GM18951 (cell line): ENCODE results near the gene PRKAR1B.

Experiments used
- POLR2A ChIP-seq: IDR thresholded peaks from 4 replicates; pipeline ENCODE4 v1.6.1; 2011; ENCODE audit warnings: mild to moderate bottlenecking; ENCODE audit not compliant: insufficient read length, insufficient read depth; ENCODE audit errors: extremely low read depth
- in situ Hi-C: fragments of 300-500 bp; cut with MboI; formaldehyde crosslinking; loops from one replicate; pipeline ENCODE4 v1.12.0; 2022; ENCODE audit warnings: low sequenced_read_pairs, mixed read lengths, inconsistent platforms; ENCODE audit not compliant: unreplicated experiment

Gene PRKAR1B

DNA sequence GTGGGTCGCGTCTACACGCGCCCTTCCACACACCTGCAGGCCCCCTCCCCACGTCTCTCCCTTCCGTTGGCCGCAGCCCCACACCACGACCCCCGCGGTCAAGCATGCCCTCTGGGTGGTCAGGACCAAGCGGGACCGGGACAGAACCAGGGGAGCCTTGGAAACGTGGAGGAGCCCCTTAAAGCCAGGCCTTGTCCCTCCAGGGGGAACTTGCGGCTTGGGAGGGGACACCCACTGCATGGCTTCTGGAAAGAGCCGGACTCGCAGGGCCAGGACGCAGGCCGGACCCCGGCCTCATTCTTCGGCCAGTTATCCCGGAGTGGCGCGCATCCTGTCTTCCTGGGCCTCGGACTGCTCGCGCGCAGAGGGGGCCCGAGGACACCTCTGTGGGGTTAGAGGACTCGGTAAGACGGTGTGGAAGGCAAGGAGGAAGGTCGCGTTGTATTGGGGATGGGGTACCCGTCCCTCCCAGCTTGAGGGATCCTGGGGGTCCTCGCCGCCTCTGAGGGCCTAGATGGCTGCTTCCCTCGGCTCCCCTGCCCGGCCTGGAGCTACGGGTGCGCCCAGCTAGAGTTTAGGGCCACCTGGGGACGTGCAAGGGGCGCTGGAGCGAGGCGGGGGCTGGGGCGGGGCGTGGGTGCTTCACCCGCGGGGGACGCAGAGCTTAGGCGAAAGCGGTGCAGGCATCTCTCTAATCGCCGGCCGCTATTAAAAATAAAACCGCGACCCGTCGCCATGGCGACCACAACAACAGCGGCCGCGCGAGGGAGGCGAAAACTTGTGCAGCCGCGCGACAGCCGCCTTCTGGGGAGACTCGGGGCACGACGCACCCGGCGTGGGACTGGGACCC lies 205.6 kb downstream of the PRKAR1B start:
- in situ Hi-C loops: no loop called here
- TF ChIP-seq POLR2A: no peak

DNA sequence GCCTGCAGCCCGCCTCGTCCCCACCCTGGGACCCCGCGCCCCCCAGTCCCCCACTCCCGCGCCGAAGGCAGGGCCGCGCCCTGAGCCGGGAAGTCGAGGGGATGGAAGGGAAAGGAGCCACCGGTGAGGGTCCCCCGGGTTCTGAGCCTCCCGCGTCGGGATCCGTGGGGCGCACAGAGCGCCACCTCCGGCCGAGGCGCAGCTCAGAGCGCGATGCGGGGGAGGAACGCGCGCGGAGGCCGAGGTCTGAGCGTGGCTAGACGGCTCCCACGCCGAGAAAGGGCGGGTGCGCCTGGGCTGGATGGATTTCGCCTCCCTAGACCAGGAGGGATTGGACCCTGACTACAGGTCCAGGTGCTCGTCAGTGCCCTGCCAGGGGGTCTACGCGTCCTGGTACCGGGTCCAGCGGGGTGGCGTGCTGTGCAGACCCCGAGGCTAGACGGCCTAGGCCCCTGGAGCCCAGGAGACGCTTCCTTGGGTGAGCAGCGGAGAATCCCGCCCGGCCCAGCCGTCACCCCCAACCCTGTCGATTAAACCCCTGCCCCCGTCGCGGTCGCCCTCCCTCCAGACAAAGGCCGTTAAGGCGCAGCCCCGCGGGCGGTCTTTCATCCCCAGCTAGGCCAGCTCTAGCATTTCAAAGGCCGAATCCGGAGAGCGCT lies 206.4 kb downstream of the PRKAR1B start:
- in situ Hi-C loops: no loop called here
- no peak for TF ChIP-seq POLR2A

GRCh38 chr7:519484-520390 lies 207.3 kb downstream of the PRKAR1B start, which contains the start of gene PDGFA:
Gene PDGFA, minus strand, starts transcription at chr7:519846. Its CDS starts 845 bp downstream, at chr7:519001.
- TF ChIP-seq POLR2A: peak; percentile 17
- in situ Hi-C loops: no loop called here

- peak; percentile 15 for TF ChIP-seq POLR2A
- in situ Hi-C loops: no loop called here
Observed at GRCh38 chr7:518630-519483, 208.2 kb downstream of the PRKAR1B start.

- in situ Hi-C loops: no loop called here
- TF ChIP-seq POLR2A: no peak
Observed at GRCh38 chr7:517774-518629, 209.1 kb downstream of the PRKAR1B start.

GRCh38 chr7:516606-517456 lies 210.2 kb downstream of the PRKAR1B start:
- no peak for TF ChIP-seq POLR2A

GRCh38 chr7:516216-516605 lies 210.9 kb downstream of the PRKAR1B start:
- TF ChIP-seq POLR2A: no peak
- in situ Hi-C loops: no loop called here

More at GRCh38 chr7:516606-517456, 210.2 kb downstream of the PRKAR1B start:
- in situ Hi-C loops: no loop called here

GRCh38 chr7:515628-516027 lies 211.5 kb downstream of the PRKAR1B start:
- no peak for TF ChIP-seq POLR2A
- in situ Hi-C loops: no loop called here

DNA sequence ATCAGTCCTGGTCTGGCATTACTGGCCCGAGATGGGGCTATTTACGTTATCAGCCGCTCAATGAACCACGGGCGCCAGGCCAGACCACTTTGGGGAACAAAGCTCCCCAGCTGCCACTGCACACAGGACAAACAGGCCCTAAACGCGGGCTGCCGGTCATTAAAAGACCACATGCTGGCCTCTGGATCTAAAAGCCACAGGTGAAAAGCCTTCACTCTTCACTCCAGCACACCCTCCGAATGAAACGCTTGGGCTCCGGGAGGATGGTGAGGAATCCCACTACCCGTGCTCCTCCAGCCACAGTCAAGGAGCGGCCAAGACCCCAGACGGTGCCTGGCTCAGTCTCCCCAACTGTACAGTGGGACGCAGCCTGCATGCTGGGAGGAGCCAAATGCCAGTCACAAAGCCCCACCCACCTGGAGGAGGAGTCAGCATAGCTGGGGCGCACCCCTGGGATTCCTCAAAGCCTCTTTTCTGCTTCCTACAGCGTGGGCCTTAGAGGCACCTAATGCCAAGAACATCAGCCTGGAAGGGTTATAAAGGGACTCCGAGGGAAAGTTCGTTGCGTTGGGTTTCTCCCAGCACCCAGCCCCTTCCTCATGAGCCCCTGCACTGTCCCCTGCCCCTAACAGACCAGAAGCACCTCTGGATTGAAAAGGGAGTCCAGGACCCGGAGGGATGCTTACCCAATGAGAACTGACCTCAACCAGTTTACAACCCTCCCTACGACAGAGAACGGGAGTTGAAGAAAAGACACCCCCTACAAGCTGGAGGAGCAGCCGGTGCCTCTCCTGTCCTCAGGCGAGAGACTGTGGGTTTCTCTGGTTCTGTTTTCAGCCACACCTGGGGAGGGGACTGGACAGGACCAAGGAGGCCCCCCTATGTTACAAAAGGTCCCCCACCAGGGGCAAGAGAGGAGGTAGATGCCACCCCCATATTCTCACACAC lies 212.2 kb downstream of the PRKAR1B start:
- in situ Hi-C loops: no loop called here
- no peak for TF ChIP-seq POLR2A

- in situ Hi-C loops: no loop called here
- TF ChIP-seq POLR2A: no peak
Observed at GRCh38 chr7:514242-514641, 212.8 kb downstream of the PRKAR1B start.
